Fibroblast of the aortic adventitia (primary cell): ENCODE measurements around the gene CRLF2. TPM values are rescaled to one million over a fixed set of nuclear protein-coding genes. Genes with fewer than 3 reads are reported as not detected.
"Not testable (repeated sequence)": the region's sequence is repeated elsewhere in the genome, so short reads cannot be mapped to it uniquely, and the experiment has no call there.

Experiments
- DNase-seq: peaks from one replicate; pipeline ENCODE4 v3.0.0-alpha.2; 2010; ENCODE audit warnings: low read depth
- H3K4me3 ChIP-seq: 2 replicates; pipeline ENCODE4 v1.5.1; 2011; ENCODE audit warnings: low read depth, mild to moderate bottlenecking, control low read depth, low read length, moderate library complexity
- CTCF ChIP-seq: IDR thresholded peaks from 2 replicates; pipeline ENCODE4 v1.5.1; 2011; ENCODE audit warnings: mild to moderate bottlenecking, low read length, control low read depth, inconsistent platforms; ENCODE audit not compliant: insufficient read depth
- total RNA-seq: library from RNA; depleted of rRNA; stranded (reverse); fragments of >200 nt; gene quantifications from 2 replicates; pipeline ENCODE4 v1.2.3, GENCODE V29; 2012; ENCODE audit warnings: low replicate concordance

CRLF2 gene
- total RNA-seq, 1 donor, result not detected

- DNase-seq, result no peak
- no peak for TF ChIP-seq CTCF
- no peak overlapping the region for H3K4me3 ChIP-seq
Observed at GRCh38 chrX:1172496-1172895, 40.0 kb downstream of the CRLF2 start.

GRCh38 chrX:1171915-1172314 is 40.5 kb downstream of the CRLF2 start:
- not testable (repeated sequence) for DNase-seq, H3K4me3 ChIP-seq

GRCh38 chrX:1170243-1170642 is 42.2 kb downstream of the CRLF2 start:
- H3K4me3 ChIP-seq, result no peak overlapping the region
- TF ChIP-seq CTCF, result no peak
- DNase-seq, result no peak

- TF ChIP-seq CTCF, result no peak
- DNase-seq, result no peak
Observed at GRCh38 chrX:1169189-1169588, 43.3 kb downstream of the CRLF2 start.

GRCh38 chrX:1167918-1168481 is 44.4 kb downstream of the CRLF2 start:
- H3K4me3 ChIP-seq, result no peak overlapping the region
- TF ChIP-seq CTCF, result no peak
- no peak for DNase-seq

More at GRCh38 chrX:1169189-1169588, 43.3 kb downstream of the CRLF2 start:
- H3K4me3 ChIP-seq, result no peak overlapping the region

- DNase-seq, result no peak
- H3K4me3 ChIP-seq, result no peak overlapping the region
- no peak for TF ChIP-seq CTCF
Observed at GRCh38 chrX:1167466-1167865, 45.0 kb downstream of the CRLF2 start.

GRCh38 chrX:1165535-1166196 is 46.8 kb downstream of the CRLF2 start:
- TF ChIP-seq CTCF, result no peak
- DNase-seq, result peak; percentile 1
- H3K4me3 ChIP-seq, result no peak overlapping the region
